Fibroblast of skin of abdomen (primary cell): ENCODE data around the gene GFOD1.
"Not testable (repeated sequence)": the region's sequence is repeated elsewhere in the genome, so short reads cannot be mapped to it uniquely, and the experiment has no call there.

Experiments used
- DNase-seq: peaks from one replicate; pipeline ENCODE4 v3.0.0-alpha.2; 2013

Gene GFOD1

GRCh38 chr6:13349811-13350506 is 137.4 kb downstream of the GFOD1 start:
- no peak for DNase-seq

- no peak for DNase-seq
Observed at GRCh38 chr6:13348334-13349113, 138.9 kb downstream of the GFOD1 start.

GRCh38 chr6:13346245-13346644 is 141.2 kb downstream of the GFOD1 start:
- no peak for DNase-seq

GRCh38 chr6:13342414-13343019 is 144.9 kb downstream of the GFOD1 start:
- no peak for DNase-seq

GRCh38 chr6:13339863-13340630 is 147.4 kb downstream of the GFOD1 start:
- DNase-seq = no peak

- DNase-seq = no peak
Observed at GRCh38 chr6:13338038-13338437, 149.4 kb downstream of the GFOD1 start.

GRCh38 chr6:13336553-13336952 is 150.8 kb downstream of the GFOD1 start:
- peak; percentile 95 for DNase-seq

- no peak for DNase-seq
Observed at GRCh38 chr6:13334953-13335352, 152.4 kb downstream of the GFOD1 start.

GRCh38 chr6:13332349-13332706 is 155.1 kb downstream of the GFOD1 start:
- no peak for DNase-seq

- DNase-seq = peak; percentile 11
Observed at GRCh38 chr6:13331516-13332348, 155.7 kb downstream of the GFOD1 start.

- DNase-seq = no peak
Observed at GRCh38 chr6:13328875-13329183, 158.6 kb downstream of the GFOD1 start.

GRCh38 chr6:13328076-13328874 is 159.1 kb downstream of the GFOD1 start, which contains the start of gene TBC1D7:
Gene TBC1D7, minus strand, starts transcription at chr6:13328537. Its CDS starts 1,639 bp downstream, at chr6:13326898.
- DNase-seq = peak; percentile 91

- DNase-seq = no peak
Observed at GRCh38 chr6:13327691-13328075, 159.7 kb downstream of the GFOD1 start.

GRCh38 chr6:13326031-13326586 is 161.3 kb downstream of the GFOD1 start:
- DNase-seq = not testable (repeated sequence)

- no peak for DNase-seq
Observed at GRCh38 chr6:13319891-13320564, 167.4 kb downstream of the GFOD1 start.

- DNase-seq = no peak
Observed at GRCh38 chr6:13318821-13319220, 168.6 kb downstream of the GFOD1 start.

- no peak for DNase-seq
Observed at GRCh38 chr6:13315896-13316295, 171.5 kb downstream of the GFOD1 start.

- DNase-seq = no peak
Observed at GRCh38 chr6:13314806-13315205, 172.6 kb downstream of the GFOD1 start.

- no peak for DNase-seq
Observed at GRCh38 chr6:13311155-13311554, 176.2 kb downstream of the GFOD1 start.

- DNase-seq = no peak
Observed at GRCh38 chr6:13308332-13308731, 179.1 kb downstream of the GFOD1 start.
